Measurements from ENCODE around the gene TACC2.
"Not testable (repeated sequence)": the region's sequence is repeated elsewhere in the genome, so short reads cannot be mapped to it uniquely, and the experiment has no call there.

TACC2 gene

DNA sequence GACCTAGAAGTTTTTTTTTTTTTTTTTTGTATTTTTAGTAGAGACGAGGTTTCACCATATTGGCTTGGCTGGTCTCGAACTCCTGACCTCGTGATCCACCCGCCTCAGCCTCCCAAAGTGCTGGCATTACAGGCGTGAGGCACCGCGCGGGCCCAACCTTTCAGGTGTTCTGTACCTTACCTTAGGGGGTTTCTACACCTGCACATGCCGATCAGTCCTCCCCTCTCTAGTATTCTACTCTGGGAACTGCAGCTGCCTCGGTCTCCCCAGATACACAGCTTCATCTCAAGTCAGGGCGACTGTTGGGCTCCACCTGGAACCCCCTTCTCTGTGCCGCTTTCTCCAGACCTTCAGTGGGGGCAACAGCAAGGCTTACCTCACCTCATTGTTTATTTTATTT lies 79.9 kb downstream of the TACC2 start:
- no peak overlapping the region for H3K27ac ChIP-seq
- TF ChIP-seq ZFX (IDR thresholded peaks at IDR 0.05) = no peak
- TF ChIP-seq, protein P1, sequence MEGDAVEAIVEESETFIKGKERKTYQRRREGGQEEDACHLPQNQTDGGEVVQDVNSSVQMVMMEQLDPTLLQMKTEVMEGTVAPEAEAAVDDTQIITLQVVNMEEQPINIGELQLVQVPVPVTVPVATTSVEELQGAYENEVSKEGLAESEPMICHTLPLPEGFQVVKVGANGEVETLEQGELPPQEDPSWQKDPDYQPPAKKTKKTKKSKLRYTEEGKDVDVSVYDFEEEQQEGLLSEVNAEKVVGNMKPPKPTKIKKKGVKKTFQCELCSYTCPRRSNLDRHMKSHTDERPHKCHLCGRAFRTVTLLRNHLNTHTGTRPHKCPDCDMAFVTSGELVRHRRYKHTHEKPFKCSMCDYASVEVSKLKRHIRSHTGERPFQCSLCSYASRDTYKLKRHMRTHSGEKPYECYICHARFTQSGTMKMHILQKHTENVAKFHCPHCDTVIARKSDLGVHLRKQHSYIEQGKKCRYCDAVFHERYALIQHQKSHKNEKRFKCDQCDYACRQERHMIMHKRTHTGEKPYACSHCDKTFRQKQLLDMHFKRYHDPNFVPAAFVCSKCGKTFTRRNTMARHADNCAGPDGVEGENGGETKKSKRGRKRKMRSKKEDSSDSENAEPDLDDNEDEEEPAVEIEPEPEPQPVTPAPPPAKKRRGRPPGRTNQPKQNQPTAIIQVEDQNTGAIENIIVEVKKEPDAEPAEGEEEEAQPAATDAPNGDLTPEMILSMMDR (conservative IDR thresholded peaks at IDR 0.05) = no peak

DNA sequence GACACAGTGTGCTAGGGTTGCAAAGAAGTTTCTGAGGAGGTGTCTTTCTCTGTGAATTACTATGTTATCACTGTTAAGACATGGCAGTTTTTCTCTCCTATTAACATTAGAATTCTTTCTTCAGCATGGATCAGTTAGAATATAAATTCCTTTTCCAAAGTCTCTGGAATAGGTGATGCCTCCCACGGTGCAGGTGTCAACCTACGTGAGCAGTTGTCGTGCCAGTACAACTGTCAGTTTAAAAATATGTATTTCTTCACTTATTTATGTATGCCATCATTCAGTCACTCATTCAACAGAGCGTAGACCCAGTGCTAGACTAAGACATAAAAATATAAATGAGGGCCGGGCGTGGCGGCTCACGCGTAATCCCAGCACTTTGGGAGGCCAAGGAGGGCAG lies 83.5 kb downstream of the TACC2 start:
- H3K27ac ChIP-seq = no peak overlapping the region
- TF ChIP-seq, protein P1 (conservative IDR thresholded peaks at IDR 0.05) = no peak
- no peak for TF ChIP-seq ZFX (IDR thresholded peaks at IDR 0.05)

DNA sequence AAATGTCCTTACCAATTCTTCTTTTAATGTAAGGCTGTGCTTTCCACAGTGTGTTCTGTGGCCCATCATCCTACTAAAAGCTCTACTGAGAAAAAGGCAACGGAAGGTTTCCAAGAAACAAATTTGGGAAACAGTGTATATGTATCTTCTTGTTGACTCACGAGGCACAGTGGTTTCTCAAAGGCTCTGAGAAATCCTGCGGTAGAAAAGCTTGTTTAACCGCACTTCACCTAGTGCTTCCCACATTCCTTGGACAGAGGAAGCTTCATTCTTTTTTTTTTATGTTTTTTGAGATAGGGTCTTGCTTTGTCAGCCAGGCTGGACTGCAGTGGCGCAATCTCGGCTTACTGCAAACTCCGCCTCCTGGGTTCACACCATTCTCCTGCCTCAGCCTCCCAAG lies 84.5 kb downstream of the TACC2 start:
- TF ChIP-seq ZFX (IDR thresholded peaks at IDR 0.05) = no peak
- TF ChIP-seq, protein P1 (conservative IDR thresholded peaks at IDR 0.05) = no peak

DNA sequence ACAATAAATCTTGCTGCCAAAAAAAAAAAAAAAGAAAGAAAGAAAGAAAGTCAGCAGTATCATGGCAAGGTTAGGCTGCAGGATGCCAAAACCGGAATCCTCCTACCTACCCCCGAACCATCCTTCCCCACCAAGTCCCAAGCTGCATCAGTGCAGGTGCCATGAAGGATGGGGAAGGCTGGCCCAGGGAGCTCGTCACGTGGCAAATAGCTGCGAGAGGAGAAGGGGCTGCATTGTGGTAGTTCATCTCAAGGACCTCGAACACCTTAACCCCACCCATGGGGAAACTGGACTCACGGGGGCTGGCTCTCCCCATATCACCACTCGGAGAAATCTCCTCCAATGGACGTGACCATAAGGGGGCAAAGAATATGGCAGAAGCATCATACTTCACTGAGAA lies 86.2 kb downstream of the TACC2 start:
- no peak overlapping the region for H3K27ac ChIP-seq
- TF ChIP-seq, protein P1 (conservative IDR thresholded peaks at IDR 0.05) = no peak
- no peak for TF ChIP-seq ZFX (IDR thresholded peaks at IDR 0.05)

More for the DNA sequence above, 84.5 kb downstream of the TACC2 start:
- no peak overlapping the region for H3K27ac ChIP-seq

DNA sequence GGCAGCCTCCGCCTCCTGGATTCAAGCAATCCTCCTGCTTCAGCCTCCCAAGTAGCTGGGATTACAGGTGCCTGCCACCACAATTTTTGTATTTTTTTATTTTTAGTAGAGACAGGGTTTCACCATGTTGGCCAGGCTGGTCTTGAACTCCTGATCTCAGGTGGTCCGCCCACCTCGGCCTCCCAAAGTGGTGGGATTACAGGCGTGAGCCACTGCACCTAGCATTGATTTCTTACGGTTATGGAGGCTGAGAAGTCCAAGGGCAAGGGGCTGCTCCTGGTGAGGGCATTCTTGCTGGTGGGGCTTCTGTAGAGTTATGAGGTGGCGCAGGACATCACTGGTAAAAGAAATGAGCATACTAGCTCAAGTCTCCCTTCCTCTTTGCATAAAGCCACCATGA lies 86.9 kb downstream of the TACC2 start:
- H3K27ac ChIP-seq = not testable (repeated sequence)

DNA sequence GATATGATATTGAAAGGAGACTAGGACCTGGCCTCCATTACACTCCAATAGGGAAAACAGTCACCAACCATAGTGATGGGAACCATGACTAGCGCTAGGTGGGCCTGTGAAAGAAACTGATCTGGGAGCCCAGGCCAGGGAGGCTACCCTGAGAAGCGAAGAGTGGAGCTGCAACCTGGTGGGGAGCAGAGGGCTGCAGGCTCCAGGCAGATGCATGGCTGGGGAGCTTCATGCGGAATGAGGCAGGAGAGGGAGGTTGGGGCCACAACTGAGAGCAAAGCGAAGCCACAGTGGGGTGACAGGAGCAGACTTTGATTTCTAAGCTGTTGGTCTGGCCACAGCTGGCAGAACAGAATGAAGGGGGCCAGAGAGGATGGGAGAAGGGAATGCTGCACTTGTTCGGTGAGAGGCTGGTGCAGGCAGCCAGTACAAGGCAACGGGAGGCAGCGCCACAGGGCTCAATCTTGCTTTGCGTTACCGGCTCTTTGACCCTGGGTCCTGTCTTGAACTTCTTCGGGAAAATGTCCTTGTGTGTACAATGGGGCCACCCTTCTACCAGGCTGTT lies 88.4 kb downstream of the TACC2 start:
- no peak for TF ChIP-seq ZFX (IDR thresholded peaks at IDR 0.05)
- TF ChIP-seq, protein P1 (conservative IDR thresholded peaks at IDR 0.05) = no peak
- H3K27ac ChIP-seq = no peak overlapping the region

DNA sequence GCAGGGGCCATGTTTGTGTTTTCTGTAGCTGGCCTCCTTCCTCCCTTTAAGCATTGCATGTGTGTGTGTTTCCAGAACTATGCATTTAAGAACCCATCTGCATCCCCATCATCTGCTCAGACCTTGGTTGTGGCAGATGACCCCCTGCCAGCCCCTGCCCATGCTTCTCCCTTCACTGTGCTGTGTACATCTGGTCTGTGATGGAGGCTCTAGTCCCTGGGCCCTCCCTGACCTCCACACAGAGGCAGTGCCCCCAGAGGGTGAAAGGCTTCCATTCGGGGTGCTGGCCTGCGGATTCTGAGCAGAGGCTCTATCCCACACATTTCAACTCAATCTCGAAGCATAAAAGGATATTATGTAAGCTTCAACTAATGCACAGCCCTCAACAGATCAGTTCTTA lies 89.4 kb downstream of the TACC2 start:
- no peak overlapping the region for H3K27ac ChIP-seq
- no peak for TF ChIP-seq ZFX (IDR thresholded peaks at IDR 0.05)
- TF ChIP-seq, protein P1 (conservative IDR thresholded peaks at IDR 0.05) = no peak
